GM18907 (cell line): ENCODE data around the gene SSUH2.
A peak's percentile ranks its signal among the peaks of the same experiment; 100 is the strongest.

Experiments used
- ATAC-seq: cut with Tn5 transposase; IDR thresholded peaks from one replicate; pipeline ENCODE4 v1.9.1; 2021; ENCODE audit warnings: mild to moderate bottlenecking, moderate library complexity; ENCODE audit not compliant: unreplicated experiment

SSUH2 gene

DNA sequence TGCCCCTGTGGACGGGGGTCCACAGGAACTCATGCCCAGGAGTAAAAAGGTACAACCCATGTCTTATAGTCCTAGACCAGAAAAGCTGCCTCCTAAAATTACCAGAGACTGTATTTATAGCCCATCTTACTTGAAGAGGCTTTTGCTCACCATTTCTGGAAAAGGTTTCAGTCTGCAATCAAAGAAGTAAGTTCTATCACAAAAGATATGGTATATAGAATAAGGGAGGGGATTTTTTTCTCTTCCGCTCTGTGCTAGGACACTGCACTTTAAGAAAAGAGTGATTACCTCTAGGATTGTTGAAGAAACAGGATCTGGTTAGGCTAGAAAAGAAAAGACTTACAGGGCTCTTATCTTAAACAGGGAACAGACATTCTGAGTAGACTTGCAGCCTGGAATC is 2.6 kb downstream of the SSUH2 start:
- ATAC-seq = no peak

DNA sequence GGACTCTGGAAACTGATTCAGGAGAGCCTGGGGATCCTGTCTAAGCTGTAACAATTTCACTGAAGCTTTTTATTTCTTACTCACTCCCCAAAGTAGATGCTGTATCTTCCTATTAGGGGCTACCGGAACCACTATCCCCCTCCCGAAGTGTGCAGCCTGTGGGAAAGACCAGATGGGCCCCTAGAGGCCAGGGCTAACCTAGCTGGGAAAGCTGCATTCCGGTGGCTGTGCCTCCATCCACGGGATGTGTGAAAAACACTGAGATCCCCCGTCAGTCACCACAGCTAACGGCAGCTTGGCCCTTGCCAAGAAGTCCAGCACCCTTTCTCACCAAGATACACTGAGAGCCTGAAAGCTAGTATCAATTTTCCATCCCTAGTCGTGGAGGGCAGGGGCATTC is 3.1 kb downstream of the SSUH2 start:
- ATAC-seq = no peak

DNA sequence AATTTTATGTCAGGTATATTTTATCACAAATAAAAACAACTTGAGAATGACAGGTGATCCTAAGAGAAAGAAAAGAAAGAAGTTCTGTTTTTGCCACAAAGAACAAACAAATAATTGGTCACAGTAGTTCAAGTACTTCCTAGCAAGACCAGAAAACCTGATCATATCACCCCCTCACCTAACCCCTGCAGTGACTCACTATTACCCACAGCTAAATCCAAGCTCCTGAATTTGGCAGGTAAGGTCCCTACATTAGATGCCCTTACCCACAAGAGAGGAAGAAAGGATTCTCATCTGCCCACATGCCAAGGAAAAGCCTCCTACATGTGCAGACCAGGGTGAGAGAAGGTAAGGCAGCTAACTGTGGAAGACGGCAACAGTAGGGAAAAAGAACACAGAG is 4.4 kb downstream of the SSUH2 start:
- no peak for ATAC-seq

- no peak for ATAC-seq
Measured at GRCh38 chr3:8639659-8640000, 5.0 kb downstream of the SSUH2 start.

- ATAC-seq = no peak
Measured at GRCh38 chr3:8638994-8639658, 5.5 kb downstream of the SSUH2 start.

- no peak for ATAC-seq
Measured at GRCh38 chr3:8637348-8637747, 7.2 kb downstream of the SSUH2 start.

- no peak for ATAC-seq
Measured at GRCh38 chr3:8635631-8636030, 9.0 kb downstream of the SSUH2 start.

DNA sequence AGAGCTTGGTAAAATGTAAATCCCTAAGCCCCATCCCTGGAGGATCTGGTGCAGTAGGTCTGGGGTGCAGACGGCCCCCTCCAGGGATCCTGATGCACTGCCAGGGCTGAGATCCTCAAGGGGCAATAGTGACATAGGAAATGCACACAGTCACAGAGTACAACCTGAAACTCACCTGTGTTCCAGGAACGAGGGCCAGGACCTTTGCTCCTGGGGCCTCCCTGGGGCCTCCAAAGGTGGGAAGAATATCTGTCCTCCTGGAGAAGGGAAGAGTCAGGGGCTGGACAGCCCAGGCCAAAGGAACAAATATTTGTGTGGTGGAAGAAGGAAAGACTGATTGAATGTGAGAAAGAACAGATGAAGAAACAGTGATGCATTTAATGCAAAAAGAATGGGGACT is 9.5 kb downstream of the SSUH2 start:
- ATAC-seq = no peak

DNA sequence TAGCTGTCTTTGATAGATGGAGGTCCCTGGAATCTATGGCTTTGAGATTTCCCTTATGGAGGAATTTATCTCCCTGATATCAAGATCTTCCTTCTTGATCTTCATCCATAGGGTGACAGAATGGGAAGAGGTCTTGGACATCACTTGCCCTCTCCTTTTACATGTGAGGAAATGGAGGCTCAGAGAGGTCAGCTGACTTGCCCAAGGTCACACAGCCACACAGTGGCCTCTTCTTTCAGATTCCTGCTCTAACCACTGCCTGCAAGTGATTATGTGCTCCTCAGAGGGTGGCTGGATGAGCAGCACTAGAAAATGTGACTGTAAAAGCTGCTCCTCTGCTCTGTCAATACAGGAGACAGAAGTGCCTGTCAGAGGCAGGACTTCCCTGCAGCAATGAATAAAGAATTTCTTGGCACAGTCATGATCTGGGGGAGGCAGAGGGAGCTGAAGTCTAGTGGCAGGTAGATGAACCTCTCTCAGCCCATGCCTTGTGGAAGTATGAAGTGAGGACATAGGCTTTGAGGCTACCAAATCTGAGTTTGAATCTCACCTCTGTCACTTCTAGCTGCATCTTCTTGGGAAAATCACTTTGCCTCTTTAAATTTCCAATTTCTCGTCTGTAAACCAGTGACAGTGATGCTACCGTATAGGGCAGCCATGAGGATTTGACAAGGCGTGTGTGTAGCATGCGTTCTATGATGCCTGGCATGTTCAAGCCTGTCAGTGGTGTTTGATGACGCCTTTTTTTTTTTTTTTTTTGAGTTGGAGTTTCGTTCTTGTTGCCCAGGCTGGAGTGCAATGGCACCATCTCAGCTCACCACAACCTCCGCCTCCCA is 12.0 kb downstream of the SSUH2 start:
- ATAC-seq = no peak

- no peak for ATAC-seq
Measured at GRCh38 chr3:8631661-8632060, 12.9 kb downstream of the SSUH2 start.

GRCh38 chr3:8629151-8630021 is 15.2 kb downstream of the SSUH2 start:
- ATAC-seq = peak; percentile 59

DNA sequence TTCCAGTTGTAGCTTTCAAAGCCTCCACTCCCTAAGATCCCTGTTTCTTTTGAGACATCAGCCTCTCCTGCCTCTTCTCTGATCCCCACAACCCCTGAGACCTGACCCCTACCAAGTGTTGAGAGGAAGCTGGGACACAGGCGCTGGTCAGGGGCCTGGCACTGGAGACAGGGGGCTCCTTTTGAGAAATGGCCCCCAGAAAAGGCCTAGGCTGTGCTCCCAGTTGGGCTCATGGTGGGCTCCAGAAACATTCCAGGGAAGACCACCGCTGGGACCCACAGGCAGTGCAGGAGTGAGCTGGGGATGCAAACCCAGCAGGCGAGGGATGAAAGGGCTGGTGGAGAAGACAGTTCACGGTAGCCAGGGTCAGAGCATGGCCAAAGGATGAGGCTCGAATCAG is 16.6 kb downstream of the SSUH2 start:
- ATAC-seq = no peak

- ATAC-seq = no peak
Measured at GRCh38 chr3:8627201-8627940, 17.2 kb downstream of the SSUH2 start.

- no peak for ATAC-seq
Measured at GRCh38 chr3:8625991-8626390, 18.6 kb downstream of the SSUH2 start.

DNA sequence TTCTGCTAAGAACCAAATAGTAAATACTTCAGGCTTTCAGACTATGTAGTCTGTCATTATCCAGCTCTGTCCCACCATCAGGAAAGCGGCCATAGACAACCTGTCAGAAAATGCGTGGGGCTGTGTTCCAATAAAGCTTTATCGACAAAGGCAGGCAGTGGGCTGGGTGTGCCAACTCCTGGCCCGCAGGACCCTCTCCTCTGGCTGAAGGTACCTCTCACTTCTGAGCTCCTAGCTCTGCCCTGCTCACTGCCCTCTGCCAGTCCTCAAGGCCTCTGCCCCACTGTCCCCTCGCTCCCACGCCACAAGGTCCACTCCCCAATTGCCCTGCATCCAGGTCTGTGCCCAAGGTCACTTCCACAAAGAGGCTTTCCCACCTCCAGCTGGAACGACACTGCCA is 20.0 kb downstream of the SSUH2 start:
- no peak for ATAC-seq

GRCh38 chr3:8623741-8624140 is 20.9 kb downstream of the SSUH2 start:
- ATAC-seq = no peak

GRCh38 chr3:8622873-8623691 is 21.5 kb downstream of the SSUH2 start:
- peak; percentile 92 for ATAC-seq

GRCh38 chr3:8621872-8622271 is 22.7 kb downstream of the SSUH2 start:
- no peak for ATAC-seq

DNA sequence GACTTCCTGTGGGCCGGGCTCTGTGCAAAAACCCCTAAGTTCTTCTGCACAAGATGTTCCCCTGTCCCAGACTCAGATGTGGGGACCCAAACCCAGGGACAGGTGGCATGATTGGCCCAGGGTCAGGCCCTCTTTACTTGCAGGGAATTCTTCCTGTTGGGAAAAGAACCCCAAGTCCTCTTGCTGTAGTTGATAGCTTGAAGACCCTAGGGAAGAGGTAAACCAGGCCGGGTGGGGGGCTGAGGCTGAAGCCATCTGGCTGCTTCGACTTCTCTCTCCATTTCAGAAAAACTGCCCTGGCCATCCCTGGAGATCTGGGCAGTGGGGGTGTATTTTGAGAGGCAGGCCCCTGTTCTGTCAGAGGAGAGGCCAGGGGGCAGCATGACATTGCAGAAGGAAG is 23.5 kb downstream of the SSUH2 start:
- no peak for ATAC-seq

DNA sequence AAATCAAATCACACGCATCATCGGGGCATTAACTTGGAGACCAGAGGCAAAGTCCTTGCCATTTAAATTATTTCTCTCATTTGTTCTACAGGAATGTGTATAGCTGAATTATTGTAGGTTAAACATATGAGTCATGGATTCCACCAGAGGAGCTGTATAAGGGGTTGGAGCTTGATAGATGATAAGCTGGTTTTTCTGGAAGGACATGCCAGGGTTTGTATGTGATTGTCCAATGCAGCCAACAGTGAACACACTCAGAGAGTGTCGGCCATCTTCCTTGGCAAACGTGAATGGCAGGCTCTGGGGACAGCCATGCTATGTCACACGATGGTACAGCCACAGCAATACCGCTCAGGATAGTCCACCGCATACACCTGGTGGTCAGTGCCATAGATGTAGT is 25.1 kb downstream of the SSUH2 start:
- no peak for ATAC-seq
